ENCODE data around the gene MAMLD1.

Gene MAMLD1

GRCh38 chrX:150508451-150509367 is 145.6 kb downstream of the MAMLD1 start:
- Histone ChIP-seq H3K4me1 (ENCODE audit: control insufficient read depth, insufficient read depth, low read length) (peaks cover 24% of the 10 kb centered on the region), H3K36me3 (ENCODE audit: control insufficient read depth in 2 of 2, insufficient read depth in 2 of 2, low read length in 2 of 2) (no peaks in the 10 kb centered on the region), H3K9ac (ENCODE audit: low read length in 2 of 2) (peak overlapping the region in 1 of 2 donors; percentile 60), H3K9me3 (ENCODE audit: control insufficient read depth in 2 of 2, low read length in 2 of 2) (no peaks in the 10 kb centered on the region), H3K4me3 (ENCODE audit: low read length in 2 of 2) (peak overlapping the region in 1 of 2 donors; percentile 63), H3K27me3 (ENCODE audit: control insufficient read depth in 1 of 2, insufficient read depth in 2 of 2, low read length in 2 of 2) (peaks cover 0 to 4% of the 10 kb centered on the region in 2 donors), H3K27ac (ENCODE audit: low read length) (peak overlapping the region; percentile 82)

GRCh38 chrX:150509703-150510102 is 146.6 kb downstream of the MAMLD1 start:
- Histone ChIP-seq H3K9me3 (ENCODE audit: control insufficient read depth in 2 of 2, low read length in 2 of 2) (no peaks in the 10 kb centered on the region), H3K27me3 (ENCODE audit: control insufficient read depth in 1 of 2, insufficient read depth in 2 of 2, low read length in 2 of 2) (peaks cover 0 to 2% of the 10 kb centered on the region in 2 donors), H3K27ac (ENCODE audit: low read length) (no peak overlapping the region), H3K4me3 (ENCODE audit: low read length in 2 of 2) (no peak overlapping the region), H3K36me3 (ENCODE audit: control insufficient read depth in 2 of 2, insufficient read depth in 2 of 2, low read length in 2 of 2) (no peaks in the 10 kb centered on the region), H3K4me1 (ENCODE audit: control insufficient read depth, insufficient read depth, low read length) (peaks cover 21% of the 10 kb centered on the region), H3K9ac (ENCODE audit: low read length in 2 of 2) (no peak overlapping the region)

GRCh38 chrX:150512461-150512901 is 149.4 kb downstream of the MAMLD1 start:
- Histone ChIP-seq H3K36me3 (ENCODE audit: control insufficient read depth in 2 of 2, insufficient read depth in 2 of 2, low read length in 2 of 2) (no peaks in the 10 kb centered on the region), H3K4me3 (ENCODE audit: low read length in 2 of 2) (no peak overlapping the region), H3K27ac (ENCODE audit: low read length) (no peak overlapping the region), H3K27me3 (ENCODE audit: control insufficient read depth in 1 of 2, insufficient read depth in 2 of 2, low read length in 2 of 2) (peaks cover 0 to 7% of the 10 kb centered on the region in 2 donors), H3K9me3 (ENCODE audit: control insufficient read depth in 2 of 2, low read length in 2 of 2) (no peaks in the 10 kb centered on the region), H3K9ac (ENCODE audit: low read length in 2 of 2) (no peak overlapping the region), H3K4me1 (ENCODE audit: control insufficient read depth, insufficient read depth, low read length) (peaks cover 14% of the 10 kb centered on the region)

DNA sequence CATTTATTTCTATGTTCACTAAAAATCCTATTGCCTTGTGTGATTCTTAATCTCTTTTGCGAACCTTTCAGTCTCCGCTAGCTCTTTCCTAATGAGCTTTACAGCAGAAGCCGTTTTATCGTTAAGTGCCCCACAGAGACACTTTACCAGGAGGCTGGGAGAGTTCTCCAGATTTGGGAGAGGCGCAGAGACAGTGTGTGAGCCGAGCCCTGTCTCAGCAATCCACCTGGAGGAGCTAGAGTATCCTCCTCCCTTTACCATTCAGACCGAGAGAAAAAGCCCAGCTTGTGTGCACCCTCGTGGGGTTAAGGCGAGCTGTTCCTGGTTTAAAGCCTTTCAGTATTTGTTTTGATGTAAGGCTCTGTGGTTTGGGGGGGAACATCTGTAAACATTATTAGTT is 150.4 kb downstream of the MAMLD1 start:
- peaks cover 7% of the 10 kb centered on the region for H3K4me1 ChIP-seq (ENCODE audit: control insufficient read depth, insufficient read depth, low read length)
- no peaks in the 10 kb centered on the region for H3K36me3 ChIP-seq (ENCODE audit: control insufficient read depth in 2 of 2, insufficient read depth in 2 of 2, low read length in 2 of 2)
- no peak overlapping the region for H3K27ac ChIP-seq (ENCODE audit: low read length)
- H3K27me3 ChIP-seq (ENCODE audit: control insufficient read depth in 1 of 2, insufficient read depth in 2 of 2, low read length in 2 of 2), result peaks cover 0 to 5% of the 10 kb centered on the region in 2 donors
- no peak overlapping the region for H3K4me3 ChIP-seq (ENCODE audit: low read length in 2 of 2)
- H3K9me3 ChIP-seq (ENCODE audit: control insufficient read depth in 2 of 2, low read length in 2 of 2), result no peaks in the 10 kb centered on the region
- no peak overlapping the region for H3K9ac ChIP-seq (ENCODE audit: low read length in 2 of 2)

DNA sequence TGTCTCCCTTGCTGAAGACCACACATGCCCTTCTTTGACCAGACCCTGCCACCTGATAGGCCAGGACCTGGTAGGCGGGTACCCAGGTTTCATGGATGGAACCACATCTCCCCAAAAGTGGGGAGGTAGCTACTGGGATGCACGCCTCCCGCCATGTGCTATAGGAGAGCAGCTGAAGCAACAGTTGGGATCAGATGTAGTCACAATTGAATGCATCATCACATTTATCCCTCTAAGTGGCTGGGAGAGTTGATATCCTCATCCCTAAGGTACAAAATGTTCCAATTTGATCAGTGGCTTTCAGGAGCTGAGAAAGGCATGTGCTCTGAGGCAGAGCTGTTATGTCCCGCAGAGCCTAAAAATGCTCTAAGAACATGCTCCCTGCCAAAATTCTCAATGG is 151.3 kb downstream of the MAMLD1 start:
- no peaks in the 10 kb centered on the region for H3K4me1 ChIP-seq (ENCODE audit: control insufficient read depth, insufficient read depth, low read length)
- H3K36me3 ChIP-seq (ENCODE audit: control insufficient read depth in 2 of 2, insufficient read depth in 2 of 2, low read length in 2 of 2), result no peaks in the 10 kb centered on the region
- no peaks in the 10 kb centered on the region for H3K9me3 ChIP-seq (ENCODE audit: control insufficient read depth in 2 of 2, low read length in 2 of 2)
- H3K27ac ChIP-seq (ENCODE audit: low read length), result no peak overlapping the region
- H3K9ac ChIP-seq (ENCODE audit: low read length in 2 of 2), result no peak overlapping the region
- peaks cover 0 to 4% of the 10 kb centered on the region in 2 donors for H3K27me3 ChIP-seq (ENCODE audit: control insufficient read depth in 1 of 2, insufficient read depth in 2 of 2, low read length in 2 of 2)
- no peak overlapping the region for H3K4me3 ChIP-seq (ENCODE audit: low read length in 2 of 2)

GRCh38 chrX:150515801-150516200 is 152.7 kb downstream of the MAMLD1 start:
- Histone ChIP-seq H3K4me1 (ENCODE audit: control insufficient read depth, insufficient read depth, low read length) (no peaks in the 10 kb centered on the region), H3K9me3 (ENCODE audit: control insufficient read depth in 2 of 2, low read length in 2 of 2) (no peaks in the 10 kb centered on the region)

GRCh38 chrX:150517303-150517910 is 154.3 kb downstream of the MAMLD1 start:
- H3K9me3 ChIP-seq (ENCODE audit: control insufficient read depth in 2 of 2, low read length in 2 of 2), result no peaks in the 10 kb centered on the region
- no peak overlapping the region for H3K4me3 ChIP-seq (ENCODE audit: low read length in 2 of 2)
- no peak overlapping the region for H3K27ac ChIP-seq (ENCODE audit: low read length)
- no peaks in the 10 kb centered on the region for H3K4me1 ChIP-seq (ENCODE audit: control insufficient read depth, insufficient read depth, low read length)
- no peak overlapping the region for H3K9ac ChIP-seq (ENCODE audit: low read length in 2 of 2)
- peaks cover 0 to 4% of the 10 kb centered on the region in 2 donors for H3K27me3 ChIP-seq (ENCODE audit: control insufficient read depth in 1 of 2, insufficient read depth in 2 of 2, low read length in 2 of 2)
- no peaks in the 10 kb centered on the region for H3K36me3 ChIP-seq (ENCODE audit: control insufficient read depth in 2 of 2, insufficient read depth in 2 of 2, low read length in 2 of 2)

More at GRCh38 chrX:150515801-150516200, 152.7 kb downstream of the MAMLD1 start:
- no peak overlapping the region for H3K9ac ChIP-seq (ENCODE audit: low read length in 2 of 2)
- H3K27me3 ChIP-seq (ENCODE audit: control insufficient read depth in 1 of 2, insufficient read depth in 2 of 2, low read length in 2 of 2), result peaks cover 0 to 4% of the 10 kb centered on the region in 2 donors
- no peak overlapping the region for H3K4me3 ChIP-seq (ENCODE audit: low read length in 2 of 2)
- H3K27ac ChIP-seq (ENCODE audit: low read length), result no peak overlapping the region
- H3K36me3 ChIP-seq (ENCODE audit: control insufficient read depth in 2 of 2, insufficient read depth in 2 of 2, low read length in 2 of 2), result no peaks in the 10 kb centered on the region

GRCh38 chrX:150522494-150522893 is 159.4 kb downstream of the MAMLD1 start:
- no peak overlapping the region for H3K4me3 ChIP-seq (ENCODE audit: low read length in 2 of 2)
- no peak overlapping the region for H3K9ac ChIP-seq (ENCODE audit: low read length in 2 of 2)
- H3K4me1 ChIP-seq (ENCODE audit: control insufficient read depth, insufficient read depth, low read length), result no peaks in the 10 kb centered on the region
- H3K27me3 ChIP-seq (ENCODE audit: control insufficient read depth in 1 of 2, insufficient read depth in 2 of 2, low read length in 2 of 2), result no peaks in the 10 kb centered on the region
- no peaks in the 10 kb centered on the region for H3K9me3 ChIP-seq (ENCODE audit: control insufficient read depth in 2 of 2, low read length in 2 of 2)
- H3K36me3 ChIP-seq (ENCODE audit: control insufficient read depth in 2 of 2, insufficient read depth in 2 of 2, low read length in 2 of 2), result no peaks in the 10 kb centered on the region
- H3K27ac ChIP-seq (ENCODE audit: low read length), result no peak overlapping the region

DNA sequence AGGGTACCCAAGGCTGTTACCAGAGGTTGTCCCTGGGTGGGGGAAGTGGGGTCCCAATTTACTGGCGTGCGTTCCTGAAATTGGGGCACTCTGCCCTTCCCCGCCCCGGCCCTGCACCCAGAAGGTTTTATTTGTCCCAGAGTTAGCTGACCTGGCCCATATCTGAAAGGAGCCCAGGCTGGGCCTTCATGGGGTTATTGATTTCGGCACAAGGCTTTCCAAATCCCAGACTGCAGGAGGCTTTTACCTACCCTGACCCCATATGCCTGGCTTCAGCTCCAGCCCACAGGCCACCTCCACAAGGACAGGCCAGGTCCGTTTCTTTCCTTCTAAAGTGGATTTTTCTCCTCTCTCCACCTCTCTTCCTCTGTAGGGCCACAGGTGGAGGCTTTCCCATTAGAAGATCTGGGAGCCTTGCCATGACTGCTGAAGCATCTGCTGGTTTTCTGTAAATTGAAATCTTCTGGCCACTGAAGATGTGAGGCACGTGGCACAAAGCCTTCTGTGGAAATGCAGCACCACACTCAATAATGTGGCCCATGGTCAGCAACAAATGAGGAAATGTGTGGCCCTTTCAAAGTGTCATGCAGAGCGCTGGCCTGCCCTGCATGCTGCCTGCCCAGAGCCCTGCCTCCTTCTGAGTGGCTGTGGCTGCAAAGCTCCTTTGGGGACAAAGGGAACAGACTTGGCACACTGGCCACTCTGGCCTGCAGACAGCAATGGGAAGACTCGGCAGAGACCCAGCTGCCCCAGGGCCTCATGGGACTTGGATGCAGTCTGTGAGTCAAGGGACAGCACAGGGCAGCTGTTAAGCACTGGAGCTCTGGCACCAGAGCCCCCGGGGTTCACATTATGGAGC is 162.2 kb downstream of the MAMLD1 start:
- no peak overlapping the region for H3K4me3 ChIP-seq (ENCODE audit: low read length in 2 of 2)
- no peak overlapping the region for H3K9ac ChIP-seq (ENCODE audit: low read length in 2 of 2)
- H3K4me1 ChIP-seq (ENCODE audit: control insufficient read depth, insufficient read depth, low read length), result no peaks in the 10 kb centered on the region
- no peak overlapping the region for H3K27ac ChIP-seq (ENCODE audit: low read length)
- H3K36me3 ChIP-seq (ENCODE audit: control insufficient read depth in 2 of 2, insufficient read depth in 2 of 2, low read length in 2 of 2), result no peaks in the 10 kb centered on the region
- H3K9me3 ChIP-seq (ENCODE audit: control insufficient read depth in 2 of 2, low read length in 2 of 2), result no peaks in the 10 kb centered on the region
- no peaks in the 10 kb centered on the region for H3K27me3 ChIP-seq (ENCODE audit: control insufficient read depth in 1 of 2, insufficient read depth in 2 of 2, low read length in 2 of 2)

DNA sequence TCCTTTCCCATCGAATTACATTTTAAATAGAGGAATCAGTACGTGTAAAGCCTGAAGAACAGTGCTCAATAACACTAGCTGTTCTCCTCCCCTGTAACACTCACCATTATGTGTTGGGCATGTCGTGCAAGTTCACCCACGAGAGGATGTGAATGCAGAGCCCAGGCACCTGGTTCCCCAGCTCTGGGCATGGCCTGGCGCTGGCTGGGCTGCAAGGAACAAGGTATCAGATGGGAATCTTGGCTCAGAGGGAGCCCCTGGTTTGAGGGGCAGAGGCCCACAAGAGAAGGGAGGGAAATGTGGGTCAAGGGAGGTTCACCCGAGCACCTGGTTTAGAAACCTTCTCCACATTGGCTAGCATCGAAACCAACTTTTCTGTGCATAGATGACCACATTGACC is 163.6 kb downstream of the MAMLD1 start:
- no peak overlapping the region for H3K4me3 ChIP-seq (ENCODE audit: low read length in 2 of 2)
- no peaks in the 10 kb centered on the region for H3K4me1 ChIP-seq (ENCODE audit: control insufficient read depth, insufficient read depth, low read length)
- no peaks in the 10 kb centered on the region for H3K36me3 ChIP-seq (ENCODE audit: control insufficient read depth in 2 of 2, insufficient read depth in 2 of 2, low read length in 2 of 2)
- no peak overlapping the region for H3K9ac ChIP-seq (ENCODE audit: low read length in 2 of 2)
- no peaks in the 10 kb centered on the region for H3K27me3 ChIP-seq (ENCODE audit: control insufficient read depth in 1 of 2, insufficient read depth in 2 of 2, low read length in 2 of 2)
- H3K9me3 ChIP-seq (ENCODE audit: control insufficient read depth in 2 of 2, low read length in 2 of 2), result no peaks in the 10 kb centered on the region
- H3K27ac ChIP-seq (ENCODE audit: low read length), result no peak overlapping the region

All from stomach smooth muscle (tissue), 2 donors.